SKM-1 treated with dmso at 0.1 percent for 144 hours (cell line): ENCODE data around the gene KCNH6.

Experiments
- DNase-seq: peaks from one replicate; lab custom pipeline; 2025; ENCODE audit not compliant: unreplicated experiment; lab: John Stamatoyannopoulos, UW

Gene KCNH6

DNA sequence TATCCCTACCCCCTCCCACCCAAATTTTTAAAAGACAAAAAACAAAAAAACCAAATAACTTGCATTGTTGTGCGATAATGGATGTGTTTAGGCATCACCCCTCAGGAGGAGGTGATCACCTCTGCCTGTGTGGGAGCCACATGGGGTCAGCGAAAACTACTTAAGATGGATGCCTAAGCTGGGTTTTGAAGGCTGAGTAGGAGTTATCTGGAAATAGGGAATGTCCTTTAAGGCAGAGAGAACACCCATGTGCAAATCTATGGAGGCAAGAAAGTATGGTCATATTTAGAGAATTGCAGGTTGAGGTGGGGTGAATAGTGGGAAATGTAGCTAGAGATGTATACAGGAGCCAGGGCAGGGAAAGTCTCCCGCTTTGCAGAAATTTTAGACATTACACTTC lies 72.0 kb downstream of the KCNH6 start:
- DNase-seq: no peak
